Kidney tubule cell (primary cell): ENCODE results near the gene HRCT1.
"Not testable (repeated sequence)": the region's sequence is repeated elsewhere in the genome, so short reads cannot be mapped to it uniquely, and the experiment has no call there.

ENCODE experiments used
- DNase-seq: peaks from one replicate; pipeline ENCODE4 v3.0.0-alpha.2; 2018; ENCODE audit warnings: low spot score

HRCT1 gene

DNA sequence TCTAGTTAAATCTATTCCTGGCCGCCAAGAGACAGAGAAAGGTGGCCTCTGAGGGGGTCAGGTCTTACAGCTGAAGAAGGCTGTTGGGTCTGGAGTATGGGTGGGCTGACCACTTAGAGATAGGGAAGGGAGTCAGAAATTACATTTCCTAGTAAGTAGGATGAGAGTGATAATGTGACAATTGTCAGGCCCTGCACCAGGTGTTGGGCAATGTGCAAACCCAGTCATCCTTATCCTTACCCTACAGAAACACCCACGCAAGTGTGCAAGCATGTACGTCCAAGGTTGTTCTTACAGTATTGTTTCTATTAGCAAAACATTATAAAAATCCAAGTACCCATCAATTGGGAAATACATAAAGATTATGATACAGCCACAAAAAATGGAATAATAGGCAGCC is 12.8 kb downstream of the HRCT1 start:
- no peak for DNase-seq

DNA sequence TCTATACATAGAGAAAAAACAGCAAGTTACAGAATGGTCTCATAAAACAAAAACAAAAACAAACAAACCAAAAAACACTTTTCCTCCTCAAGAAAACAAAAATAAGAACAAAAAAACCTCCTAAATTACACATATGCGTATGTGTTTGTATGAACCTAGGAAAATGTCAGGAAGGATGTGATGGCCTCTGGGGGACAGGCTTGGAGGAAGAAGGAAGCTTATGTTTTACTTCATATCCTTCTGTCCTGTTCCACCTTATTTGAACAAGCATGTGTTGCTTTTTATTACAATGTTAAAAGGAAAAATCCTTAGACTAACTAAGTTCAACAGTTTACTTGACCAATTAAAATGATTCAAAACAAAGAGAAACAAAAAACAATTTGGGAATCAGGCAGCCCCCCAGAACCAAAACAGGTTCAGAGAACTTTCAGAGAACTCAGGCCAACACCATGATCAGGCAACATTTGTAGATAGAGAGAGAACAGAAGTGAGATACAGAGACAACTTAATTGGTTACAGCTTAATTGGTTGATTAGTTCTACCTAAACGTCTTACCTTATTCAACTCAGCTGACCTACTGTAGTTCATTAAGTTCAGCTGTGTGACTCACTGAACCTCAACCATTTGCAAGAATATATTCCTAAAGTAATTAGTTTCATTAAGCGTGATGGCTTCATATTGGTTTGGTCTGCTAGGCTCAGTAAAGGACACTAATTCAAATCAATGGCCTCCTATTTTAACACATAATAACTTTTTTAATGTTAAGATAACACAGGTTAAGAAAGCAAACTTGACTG is 13.4 kb downstream of the HRCT1 start:
- no peak for DNase-seq

DNA sequence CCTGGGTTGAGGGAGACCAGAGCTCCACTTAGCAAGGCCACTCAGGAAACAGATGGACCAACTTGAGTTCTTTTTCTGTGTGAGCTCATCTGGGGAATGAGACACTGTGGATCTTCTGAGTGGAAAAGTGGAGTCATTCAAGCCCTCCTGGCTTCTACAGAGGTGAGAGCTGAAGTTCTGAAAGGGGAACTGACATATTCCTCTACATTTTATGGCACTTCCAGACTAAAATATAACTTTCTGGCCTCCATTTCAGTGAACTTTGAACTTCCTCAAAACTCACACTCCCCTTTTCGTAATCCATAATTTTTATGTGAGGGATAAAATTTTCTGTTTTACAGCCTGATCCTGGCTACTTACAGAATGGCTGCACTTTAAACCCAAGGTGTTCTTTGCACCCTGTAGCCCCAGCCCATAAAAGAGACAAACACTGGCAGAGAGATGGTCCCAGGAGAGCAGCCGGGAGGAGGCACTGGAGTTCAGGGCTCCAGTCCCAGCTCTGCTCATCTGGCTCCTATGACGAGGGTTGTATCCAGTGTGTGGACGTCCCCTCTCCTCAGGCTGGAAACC is 14.1 kb downstream of the HRCT1 start:
- DNase-seq, result no peak

DNA sequence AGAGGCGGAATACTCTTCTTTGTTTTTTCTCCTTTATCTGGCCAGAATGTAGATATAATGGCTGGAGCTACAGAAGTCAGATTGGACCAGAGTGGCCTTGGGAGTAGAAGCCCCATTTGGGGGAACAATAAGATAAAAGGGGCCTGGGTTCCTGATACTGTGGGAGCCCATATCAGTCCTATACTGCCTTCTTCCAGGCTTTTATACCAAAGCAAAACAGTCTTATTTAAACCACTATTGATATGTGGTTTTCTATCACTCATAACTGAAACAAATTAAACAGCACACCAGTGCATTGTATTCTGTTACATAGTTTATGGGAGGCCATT is 17.6 kb downstream of the HRCT1 start:
- DNase-seq, result no peak

DNA sequence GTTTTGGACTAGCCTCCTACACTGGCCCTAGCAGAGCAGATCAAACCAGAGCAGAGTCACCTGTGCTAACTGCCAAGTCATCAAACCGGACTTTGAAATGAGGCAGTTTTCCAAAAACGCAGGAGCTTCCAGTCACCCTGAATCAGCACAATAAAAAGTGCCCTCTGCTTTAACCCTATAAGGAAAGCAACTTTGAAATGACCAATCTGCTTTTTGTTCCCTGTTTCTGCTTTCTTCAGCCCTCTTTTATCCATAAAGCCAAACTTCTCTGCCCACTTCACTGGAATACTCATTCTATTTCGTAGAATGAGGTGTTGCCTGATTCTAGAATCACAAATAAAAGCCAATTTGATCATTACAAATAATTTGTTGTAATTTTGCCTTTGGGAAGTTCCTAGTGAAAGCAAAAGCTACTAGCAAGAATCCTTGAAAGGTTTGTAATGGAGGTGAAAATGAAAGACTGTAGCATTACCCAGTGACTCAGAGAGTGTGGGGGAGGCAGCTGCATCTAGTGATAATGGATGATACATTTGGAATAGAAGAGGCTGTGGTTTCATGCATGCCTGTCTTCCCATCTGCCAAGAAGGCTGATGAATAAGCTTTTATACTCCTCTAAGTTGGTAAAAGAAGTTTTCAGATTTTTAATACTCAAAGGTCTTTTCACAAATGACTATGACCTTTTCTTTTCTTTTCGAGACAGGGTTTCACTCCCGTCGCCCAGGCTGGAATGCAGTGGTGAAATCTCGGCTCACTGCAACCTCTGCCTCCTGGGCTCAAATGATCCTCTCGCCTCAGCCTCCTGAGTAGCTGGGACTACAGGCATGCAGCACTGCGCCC is 18.1 kb downstream of the HRCT1 start:
- peak; percentile 98 for DNase-seq

DNA sequence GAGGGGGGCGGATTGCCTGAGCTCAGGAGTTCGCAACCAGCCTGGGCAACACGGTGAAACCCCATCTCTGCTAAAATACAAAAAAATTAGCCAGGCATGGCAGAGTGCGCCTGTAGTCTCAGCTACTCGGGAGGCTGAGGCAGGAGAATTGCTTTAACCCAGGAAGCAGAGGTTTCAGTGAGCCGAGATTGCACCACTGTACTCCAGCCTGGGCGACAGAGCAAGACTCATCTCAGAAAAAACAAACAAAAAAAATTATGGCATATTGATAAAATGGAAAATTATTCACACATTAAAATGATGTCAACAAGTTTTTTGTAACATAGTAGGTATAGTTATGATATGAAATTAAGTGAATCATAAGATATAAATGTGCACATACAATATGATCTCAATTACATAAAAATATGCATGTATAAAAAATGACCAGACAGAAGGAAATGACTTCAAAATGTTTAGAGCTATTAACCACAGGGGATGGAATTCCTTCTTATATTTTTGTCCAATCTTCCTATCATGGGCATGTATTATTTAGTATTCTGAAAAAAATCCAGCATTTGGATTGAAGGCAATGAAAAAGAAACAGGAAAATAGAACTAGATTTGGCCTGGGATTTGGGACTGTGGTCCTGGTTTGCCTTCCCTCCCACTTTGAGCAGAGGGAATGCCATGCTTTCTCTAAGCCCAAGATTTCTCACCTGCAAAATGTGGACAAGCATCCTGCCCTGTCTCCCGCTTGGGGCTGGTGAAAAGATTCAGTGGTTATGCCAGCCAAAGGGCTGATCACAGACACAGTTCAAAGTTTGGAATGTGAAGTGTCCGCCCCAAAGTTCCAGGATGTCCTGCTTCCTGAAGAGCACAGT is 22.8 kb downstream of the HRCT1 start:
- DNase-seq, result no peak

DNA sequence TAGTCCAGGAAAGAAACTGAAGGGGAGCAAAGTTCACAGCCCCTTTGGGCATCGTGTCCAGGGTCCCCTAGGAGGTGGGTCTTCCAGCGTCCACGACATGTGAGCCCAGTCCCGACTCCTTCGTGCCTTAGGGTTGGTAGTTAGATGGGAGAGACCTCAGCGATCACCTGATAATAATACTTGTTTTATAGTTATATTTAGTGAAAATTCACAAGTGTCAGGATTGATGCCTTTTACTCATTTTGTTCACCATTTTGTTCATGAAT is 23.4 kb downstream of the HRCT1 start:
- no peak for DNase-seq

DNA sequence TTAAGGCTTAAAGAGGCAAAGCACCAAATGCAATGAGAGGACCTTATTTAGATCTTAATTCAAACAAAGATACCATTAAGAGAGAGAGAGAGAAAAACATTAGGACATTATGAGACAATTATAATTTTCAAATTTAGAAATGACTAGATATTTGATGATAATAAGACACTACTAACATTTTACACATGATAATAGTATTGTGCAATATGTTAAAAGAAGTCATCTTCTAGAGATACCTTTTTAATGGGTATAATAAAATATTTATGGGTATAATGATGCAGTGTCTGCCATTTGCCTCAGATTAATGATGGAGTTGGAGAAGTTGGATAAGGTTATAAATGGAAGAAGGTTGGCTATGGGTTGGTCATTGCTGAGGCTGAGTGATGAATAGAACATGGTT is 24.5 kb downstream of the HRCT1 start:
- no peak for DNase-seq

DNA sequence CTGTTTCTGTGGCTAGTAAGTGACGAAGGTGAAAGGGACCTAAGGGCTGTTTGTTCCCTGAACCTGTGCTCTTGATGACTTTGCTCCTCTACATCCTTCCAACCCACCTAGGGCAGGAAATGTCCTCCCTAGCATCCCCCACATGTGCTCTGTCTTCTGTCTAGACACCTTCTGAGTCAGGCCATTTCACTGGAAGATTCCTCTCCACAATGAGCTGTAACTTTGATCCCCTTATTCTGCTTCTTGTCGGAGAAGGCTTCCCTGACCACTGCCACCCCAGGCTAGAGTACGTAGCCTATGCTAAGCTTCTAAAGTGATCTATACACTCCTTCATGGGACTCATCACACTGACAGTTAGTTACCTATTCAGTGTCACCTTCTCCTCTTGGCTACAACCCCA is 25.0 kb downstream of the HRCT1 start:
- DNase-seq, result no peak

DNA sequence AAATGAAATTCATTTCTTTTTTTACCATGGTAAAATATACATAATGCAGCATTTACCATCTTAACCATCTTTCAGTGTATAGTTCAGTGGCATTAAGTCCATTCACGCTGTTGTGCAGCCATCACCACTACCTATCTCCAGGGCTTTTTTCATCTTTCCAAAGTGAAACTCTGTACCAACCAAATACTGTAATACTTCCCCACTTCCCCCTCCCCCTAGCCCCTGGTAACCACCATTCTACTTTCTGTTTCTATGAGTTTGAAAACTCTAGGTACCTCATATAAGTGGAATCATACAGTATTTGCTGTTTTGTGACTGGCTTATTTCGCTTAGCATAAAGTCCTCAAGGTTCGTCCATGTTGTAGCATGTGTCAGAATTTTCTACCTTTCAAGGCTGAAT is 26.7 kb downstream of the HRCT1 start:
- no peak for DNase-seq

DNA sequence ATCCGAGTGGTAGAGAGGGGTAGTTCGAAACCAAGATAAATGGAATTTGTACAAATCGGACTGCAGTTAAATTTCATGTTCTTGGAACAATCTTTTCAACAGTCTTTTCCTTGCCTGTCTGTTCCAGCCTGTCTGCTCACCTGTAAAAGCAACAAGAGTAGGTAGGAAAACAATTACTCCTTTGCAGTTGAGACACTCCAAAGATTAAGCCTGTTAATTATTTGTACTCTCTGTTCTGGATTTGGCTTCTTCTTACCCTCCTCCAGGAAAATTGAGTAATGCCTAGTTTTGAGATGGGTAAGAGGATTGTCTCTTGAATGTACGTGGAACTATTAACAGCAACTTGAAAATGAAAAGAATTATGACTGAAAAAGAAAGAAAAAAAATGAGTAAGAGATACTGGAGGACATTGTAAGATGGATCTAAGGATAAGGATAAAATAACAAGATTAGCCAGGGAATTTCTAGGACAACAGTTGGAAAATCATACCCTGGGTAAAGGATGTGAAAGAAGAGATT is 27.6 kb downstream of the HRCT1 start:
- no peak for DNase-seq

DNA sequence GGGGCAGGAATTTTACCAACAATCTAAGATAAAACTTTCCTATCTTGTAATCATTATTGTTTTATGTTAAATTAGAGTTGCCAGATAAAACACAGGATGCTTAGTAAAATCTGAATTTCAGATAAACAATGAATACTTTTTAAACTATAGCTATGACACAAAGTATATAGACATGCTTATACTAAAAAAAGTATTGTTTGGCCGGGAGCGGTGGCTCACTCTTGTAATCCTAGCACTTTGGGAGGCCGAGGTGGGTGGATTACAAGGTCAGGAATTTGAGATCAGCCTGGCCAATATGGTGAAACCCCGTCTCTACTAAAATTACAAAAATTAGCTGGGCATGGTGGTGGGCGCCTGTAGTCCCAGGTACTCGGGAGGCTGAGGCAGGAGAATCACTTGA is 28.1 kb downstream of the HRCT1 start:
- DNase-seq, result not testable (repeated sequence)

DNA sequence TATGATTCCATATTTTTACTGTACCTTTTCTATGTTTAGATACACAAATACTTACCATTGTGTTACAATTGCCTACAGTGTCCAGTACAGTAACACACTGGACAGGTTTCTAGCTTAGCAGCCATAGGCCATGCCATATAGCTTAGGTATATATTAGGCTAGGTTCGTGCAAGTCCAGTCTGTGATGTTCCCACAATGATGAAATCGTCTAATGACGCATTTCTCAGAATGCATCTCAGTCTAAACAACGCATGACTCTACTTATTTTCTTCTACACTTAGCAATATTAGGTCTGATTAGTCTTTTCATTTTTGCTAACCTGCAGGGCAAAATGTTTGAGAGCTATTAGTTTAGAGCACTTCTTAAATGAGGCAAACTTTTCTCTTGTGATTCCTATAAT is 29.3 kb downstream of the HRCT1 start:
- no peak for DNase-seq

DNA sequence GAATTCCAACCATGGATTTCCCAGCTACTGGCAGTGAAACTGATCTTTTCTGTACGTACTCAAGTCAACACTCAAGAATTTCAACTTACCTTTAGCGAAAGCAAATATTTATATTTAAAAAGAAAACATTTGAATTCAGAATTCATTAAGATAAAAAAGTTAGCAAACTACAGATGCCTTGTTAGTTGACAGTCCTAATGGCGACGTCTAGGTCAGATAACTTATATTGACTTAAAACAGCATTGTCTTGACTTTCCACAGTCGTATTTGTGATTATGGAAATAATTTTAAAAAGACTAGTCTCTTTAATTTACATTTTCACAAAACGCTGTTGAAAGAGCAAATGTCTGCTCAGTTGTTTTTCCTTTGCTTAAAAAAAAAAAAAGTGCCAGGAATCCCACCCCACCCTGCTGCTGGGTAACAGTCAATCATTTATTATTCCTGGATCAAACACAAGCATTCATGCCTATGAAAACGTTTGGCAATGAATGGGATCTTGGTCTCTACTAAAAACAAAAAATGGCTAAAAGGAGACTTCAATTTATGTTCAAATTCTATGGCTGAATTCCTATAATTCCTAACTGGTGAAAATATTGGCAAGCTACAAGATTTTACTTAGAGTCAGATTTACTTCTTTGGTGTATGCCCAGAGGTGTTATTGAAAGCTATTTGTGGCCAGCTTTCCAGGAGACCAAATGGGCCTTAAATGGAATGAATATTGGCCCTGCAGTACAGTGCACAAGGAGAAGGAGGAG is 29.9 kb downstream of the HRCT1 start:
- peak; percentile 42 for DNase-seq

DNA sequence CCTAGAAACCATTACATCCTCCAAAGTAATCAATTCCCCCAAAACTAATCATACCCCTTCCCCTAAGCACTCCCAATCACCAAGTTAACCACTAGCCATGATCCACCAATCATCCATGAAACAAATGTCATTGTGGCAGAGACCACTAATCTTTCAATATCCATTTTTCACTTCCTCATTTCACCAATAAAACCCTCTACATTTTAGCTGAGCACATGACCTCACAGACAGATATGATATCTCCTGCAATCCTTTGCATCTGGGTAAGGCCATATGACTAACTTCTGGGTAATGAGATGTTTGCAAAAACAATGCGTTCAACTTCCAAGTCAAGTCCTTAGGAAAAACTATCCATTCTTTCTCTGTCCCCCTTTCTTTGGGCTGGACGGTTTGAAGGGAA is 31.2 kb downstream of the HRCT1 start:
- no peak for DNase-seq

DNA sequence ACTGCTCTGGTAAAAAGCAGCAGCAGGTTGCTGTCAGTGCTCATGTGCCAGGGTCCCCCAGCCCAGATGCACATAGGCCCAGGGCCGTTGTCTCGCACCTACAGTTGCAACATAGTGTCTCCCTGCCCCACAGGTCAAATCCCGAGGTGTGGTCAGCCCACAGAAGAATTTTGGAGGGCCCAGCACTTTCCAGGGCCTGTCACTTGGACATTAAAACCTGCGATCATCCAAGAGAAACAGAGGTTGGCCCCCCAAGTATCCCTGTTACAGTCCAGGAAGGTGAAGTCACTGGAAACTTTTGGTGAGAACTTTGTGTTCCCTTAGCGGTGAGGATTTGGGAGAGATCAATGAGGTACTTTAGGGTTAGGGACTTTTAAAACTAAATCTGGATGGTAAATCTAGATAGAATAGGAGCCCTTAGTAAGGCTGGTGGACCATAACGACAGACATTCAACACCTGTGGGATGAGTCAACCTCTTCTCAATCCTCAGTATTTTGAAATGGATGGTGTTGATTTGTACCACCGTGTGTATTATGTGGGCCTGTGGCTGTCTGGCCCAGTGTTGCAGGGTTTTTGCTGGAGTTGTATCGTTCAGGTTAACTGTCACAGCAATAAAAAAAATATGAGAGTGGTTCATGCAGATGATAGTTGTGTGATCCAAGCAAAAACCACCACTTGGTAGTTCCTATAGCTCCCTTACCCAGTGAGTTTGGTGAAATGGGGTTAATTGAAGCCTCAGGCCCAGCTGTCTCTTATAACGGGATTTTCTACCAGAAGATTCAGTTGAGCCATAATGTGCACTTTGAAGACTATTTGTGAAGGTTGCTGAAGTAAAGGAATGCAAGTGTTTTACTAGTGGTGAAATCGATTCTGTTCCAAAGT is 32.7 kb downstream of the HRCT1 start:
- peak; percentile 48 for DNase-seq

DNA sequence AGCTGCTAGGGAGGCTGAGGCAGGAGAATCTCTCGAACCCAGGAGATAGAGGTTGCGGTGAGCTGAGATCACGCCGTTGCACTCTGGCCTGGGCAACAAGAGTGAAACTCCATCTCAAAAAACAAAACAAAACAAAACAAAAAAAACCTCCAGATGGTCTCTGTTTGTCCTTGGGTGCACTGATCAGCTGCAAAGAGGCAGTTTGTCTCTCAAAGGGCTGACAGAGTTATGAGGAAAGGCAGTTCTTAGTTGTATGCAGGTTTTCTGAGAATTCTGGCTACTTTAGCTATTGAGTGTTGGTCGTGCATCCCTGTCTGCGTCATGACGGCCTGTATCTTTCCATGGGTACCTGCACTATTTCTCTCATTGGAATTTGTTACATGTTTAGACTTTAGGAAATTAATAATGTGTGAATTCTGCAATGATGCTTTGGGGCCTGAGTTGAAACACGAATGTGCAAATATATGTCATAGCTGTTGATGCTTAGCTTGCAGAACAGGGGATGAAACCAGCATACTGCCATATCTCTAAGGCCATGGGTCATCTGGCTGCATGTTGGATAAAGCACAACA is 33.8 kb downstream of the HRCT1 start:
- no peak for DNase-seq

DNA sequence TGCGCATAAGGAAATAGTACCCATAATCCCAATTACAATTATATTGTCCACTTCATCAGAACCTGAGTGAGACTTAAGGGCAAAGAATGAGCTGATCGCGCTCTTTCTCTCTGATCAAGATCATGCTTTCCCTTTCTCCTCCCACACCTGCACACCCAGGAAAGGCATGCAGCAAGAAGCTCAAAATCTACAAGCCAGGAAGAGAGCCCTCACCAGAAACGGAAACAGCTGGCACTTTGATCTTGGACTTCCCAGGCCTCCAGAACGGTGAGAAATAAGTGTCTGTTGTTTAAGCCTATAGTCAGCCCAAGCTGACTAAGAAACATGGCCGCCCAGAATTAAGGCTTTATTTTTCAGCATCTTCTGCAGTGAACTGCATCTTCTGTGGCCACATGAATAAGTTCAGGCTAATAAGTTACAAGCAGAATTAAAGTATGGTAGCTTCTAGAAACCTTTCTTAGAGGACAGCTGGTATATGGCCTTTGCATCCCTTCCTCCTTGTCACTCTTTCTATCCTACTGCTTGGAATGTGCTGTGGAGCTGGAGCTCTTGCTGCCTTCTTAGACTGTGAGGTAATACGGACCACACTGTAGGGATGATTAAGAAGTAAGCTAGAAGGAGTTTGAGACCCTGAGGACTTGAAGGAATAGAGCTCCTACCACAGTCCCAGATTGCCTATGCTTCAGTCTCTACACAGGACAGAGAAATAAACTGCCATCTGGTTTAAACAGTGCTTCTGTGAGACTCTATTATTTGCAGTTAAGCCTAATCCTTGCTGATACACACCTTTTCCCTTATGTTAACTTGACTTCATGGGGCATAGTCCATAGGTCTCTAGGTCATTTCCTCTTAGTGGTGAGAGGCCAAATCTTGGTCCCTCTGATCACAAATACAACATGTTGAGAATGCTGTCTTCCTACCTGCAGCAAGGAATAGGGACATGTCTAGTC is 34.7 kb downstream of the HRCT1 start:
- no peak for DNase-seq

DNA sequence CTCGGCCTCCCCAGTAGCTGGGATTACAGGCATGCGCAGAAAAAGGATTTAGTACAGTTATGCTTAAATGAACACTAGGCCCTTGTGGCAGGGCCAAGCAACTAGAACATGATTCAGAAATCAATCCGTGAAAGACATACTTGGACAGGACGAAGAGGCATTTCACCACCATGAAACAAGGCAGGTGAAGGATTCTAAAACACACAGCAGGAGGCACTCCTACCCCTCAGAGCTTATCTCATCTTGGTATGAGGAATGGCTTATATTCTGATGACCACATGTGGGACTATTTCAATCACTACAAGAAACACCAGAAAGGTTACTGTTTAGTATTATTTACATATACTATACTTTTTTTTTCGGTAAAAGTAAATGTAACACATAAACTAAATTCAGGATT is 36.3 kb downstream of the HRCT1 start:
- no peak for DNase-seq
